NCI-H510A treated with DMSO at 0.1 percent for 48 hours (cell line): ENCODE results near the gene CELF2.

Experiments used
- DNase-seq: peaks from one replicate; lab custom pipeline; 2025; lab: John Stamatoyannopoulos, UW

CELF2 gene

DNA sequence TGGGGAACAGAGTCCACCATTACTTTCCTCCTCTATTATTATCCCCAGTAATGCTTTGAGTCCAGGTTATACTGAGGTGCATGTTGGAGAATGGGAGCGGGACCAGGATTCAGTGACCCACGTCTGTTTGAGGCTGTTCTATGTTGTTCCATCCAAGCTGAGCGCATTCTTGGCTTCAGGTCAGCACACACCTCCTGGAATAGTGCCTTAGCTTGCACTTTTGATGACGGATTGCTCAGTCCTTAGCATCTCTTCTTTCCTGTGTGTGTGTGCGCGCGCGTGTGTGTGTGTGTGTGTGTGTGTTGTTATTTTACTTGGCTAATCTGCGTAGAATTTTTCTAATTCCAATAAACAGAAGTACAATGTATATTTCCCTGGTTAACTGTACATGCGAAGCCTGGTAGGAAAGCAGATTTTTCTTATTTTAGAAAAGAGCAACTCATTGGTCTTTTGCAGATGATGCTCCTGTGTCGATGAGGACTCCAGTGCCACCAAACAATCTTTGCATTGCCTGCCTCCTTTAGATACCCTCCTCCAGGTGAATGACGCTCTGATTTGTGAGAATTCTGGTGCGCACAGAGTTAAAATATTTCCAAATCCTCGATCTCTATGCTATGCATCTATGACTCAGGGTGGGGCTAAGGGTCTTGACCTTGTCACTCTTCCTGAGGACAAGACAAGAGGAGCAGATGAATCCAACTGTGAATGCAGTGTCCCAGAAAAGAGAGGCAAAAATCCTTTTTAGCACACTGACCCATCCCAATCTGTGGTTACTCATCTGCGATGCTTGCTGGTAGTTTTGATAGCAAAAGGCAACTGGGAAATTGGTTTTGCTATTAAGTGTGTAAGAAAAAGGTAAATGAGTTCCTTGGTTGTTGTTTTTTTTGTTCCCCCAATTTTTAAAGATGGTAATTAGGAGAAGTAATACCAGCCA is 13.3 kb upstream of the CELF2 start:
- DNase-seq, result no peak

DNA sequence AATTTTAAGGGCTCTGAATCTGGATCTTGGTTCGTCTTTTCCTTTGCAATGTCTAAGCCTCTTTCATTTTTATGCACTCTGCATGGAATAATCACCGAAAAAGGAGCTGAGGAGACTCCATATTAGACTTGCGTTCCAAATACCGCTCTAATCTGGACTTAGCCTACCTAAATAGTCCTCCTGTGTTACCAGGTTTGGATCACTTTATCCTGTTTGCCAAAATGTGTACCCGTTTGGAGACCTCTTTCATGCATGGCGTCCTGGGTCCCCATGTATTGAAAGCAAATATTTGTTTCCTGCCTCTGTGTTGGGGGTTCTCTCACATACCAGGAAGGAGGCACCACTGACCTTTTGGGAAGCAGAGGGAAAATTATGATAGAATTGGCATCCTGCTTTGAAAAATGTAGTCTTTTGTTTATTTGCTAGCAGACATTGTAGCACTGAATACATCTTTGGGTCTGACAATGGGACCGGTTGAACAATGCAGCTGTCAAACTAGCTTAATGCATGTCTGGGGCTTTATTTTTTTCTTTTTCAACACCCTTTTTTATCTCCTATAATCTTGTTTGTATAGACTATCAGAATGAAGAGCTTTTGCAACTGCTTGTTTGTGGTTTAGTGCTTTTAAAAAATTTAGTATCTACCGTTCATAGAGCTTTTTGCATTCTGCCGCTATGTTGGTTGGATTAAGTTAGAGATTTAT is 11.8 kb upstream of the CELF2 start:
- DNase-seq, result no peak

DNA sequence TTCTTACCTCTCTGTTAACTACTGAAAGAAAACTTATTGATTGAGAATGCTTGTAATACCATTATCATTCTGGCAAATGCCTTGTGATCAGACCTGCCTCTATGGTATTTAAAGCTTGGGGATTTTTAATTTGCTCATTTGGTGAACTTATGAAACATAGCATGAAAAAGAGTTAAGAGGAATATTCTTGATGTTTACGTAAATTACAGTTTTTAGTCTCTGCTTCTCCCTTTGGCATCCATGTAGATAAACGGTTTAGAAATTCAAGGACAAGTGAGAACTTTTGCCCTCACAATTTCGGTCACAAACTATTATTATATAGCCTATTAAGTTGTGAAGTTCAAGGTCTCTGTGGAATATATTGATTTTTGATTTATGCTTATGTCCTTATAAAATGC is 11.2 kb upstream of the CELF2 start:
- DNase-seq, result no peak

DNA sequence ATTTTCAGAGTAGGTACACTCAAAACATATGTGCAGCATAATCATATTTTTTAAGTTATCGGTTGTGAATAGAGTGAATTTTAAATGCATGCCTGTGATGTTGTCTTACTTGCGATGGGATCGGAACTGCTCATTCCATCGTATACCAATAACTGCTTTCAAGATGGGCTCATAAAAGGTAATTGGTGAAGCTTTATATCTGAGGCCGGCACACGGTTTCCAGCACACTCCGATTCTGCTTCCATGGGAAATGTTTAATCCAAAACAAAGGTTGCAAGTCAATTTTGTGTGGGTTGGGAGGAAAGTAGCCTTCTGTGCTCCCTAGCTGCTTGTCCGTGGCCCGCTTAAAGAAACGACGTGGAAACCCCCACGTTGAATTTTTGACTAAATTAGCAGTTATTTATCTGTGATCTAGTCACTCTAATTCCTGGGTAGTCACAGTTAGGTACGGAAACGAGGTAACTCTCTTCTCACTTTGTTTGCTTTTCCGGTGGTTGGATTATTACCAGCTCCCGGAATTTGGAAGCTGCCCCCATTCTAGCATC is 10.1 kb upstream of the CELF2 start:
- no peak for DNase-seq

DNA sequence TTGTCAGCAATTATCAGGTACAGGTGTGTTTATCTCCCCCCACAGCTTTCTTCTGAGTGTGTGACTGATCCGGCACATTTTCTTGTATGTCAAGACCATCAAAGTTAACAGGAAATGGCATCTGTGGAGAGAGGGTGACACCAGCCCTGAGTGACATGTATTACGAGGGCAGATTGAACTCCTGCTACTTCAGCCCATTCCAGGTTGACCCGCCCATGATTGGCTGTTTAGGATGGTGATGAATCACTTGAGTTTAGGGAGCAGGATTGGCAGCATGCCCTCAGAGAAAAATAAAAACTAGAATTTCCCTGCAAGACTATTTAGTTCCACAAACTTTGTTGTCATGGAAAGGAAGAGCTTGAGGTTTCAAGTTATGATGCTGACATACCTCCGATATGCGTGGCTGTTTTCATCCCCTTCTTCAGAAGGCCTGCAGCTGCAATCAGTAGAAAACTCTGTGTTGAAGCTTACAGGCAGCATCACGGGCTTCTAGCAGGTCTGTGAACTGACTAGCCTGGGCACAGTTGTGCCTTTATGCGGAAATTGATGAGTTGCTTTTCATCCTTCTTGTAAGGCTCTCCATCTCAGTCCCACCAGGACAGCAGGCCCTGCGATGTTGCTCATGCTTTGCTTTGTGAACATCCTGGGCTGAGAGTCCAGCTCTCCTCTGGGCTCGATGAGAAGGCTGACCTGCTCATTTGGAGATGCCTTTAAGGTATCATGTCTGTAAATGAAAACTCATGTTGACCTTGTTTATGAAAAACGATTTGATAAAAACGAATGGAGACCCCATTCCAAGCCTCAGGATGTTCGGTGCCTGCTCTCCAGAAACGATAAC is 8.0 kb upstream of the CELF2 start:
- DNase-seq, result no peak

DNA sequence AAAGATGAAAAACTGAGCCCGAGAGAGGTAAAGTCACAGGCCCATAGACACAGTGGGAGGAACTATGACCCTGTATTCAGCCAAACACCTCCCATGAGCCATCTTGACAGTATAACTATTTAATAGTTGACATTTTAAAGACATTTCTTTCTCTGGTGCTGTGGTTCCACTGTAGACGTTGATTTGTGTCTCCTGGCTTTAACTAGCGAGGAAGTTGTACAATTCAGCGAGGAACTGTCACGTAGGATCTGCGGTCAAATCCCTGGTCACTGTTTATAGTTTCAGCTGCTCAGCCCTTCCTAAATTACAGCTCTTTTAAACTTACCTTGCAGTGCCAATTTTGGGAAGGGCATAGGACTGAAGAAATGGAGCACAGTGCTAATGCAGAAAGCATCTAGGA is 7.1 kb upstream of the CELF2 start:
- no peak for DNase-seq

DNA sequence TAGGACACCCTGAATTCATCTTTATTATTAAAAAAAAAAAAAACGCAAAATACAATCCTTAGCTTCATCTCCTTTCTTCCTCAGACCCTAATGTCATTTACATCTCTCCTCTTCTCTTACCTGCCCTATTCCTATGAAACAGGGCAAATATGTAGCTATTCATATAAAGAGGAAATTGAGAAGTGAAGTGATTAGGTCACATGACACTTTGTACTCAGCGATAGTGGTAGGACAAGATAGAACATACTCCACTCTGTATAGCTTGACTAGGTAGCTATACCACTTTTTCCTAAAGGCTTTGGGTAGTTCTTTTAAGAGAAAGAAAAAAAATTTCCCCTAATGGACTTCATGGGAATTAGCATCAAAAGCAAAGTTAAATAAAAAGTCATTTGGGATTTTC is 6.2 kb upstream of the CELF2 start:
- no peak for DNase-seq

DNA sequence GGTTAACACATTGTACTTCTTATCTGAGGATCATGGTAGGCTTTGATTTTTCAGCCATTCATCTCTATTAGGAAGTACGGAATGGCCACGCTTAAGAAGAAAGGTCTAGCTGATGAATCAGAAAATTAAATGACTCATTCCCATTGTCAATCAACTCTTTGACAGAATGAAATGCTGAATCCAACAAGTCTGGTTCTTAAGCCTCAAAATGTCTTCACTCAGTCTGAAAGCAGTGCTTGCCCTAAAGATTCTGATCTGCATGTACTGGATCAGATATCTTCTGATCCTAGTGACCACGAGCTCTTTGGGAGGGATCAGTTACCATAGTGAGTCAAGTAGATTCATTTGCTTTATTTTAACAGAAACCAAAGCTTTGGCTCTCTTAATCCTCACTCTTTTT is 5.7 kb upstream of the CELF2 start:
- DNase-seq, result no peak

DNA sequence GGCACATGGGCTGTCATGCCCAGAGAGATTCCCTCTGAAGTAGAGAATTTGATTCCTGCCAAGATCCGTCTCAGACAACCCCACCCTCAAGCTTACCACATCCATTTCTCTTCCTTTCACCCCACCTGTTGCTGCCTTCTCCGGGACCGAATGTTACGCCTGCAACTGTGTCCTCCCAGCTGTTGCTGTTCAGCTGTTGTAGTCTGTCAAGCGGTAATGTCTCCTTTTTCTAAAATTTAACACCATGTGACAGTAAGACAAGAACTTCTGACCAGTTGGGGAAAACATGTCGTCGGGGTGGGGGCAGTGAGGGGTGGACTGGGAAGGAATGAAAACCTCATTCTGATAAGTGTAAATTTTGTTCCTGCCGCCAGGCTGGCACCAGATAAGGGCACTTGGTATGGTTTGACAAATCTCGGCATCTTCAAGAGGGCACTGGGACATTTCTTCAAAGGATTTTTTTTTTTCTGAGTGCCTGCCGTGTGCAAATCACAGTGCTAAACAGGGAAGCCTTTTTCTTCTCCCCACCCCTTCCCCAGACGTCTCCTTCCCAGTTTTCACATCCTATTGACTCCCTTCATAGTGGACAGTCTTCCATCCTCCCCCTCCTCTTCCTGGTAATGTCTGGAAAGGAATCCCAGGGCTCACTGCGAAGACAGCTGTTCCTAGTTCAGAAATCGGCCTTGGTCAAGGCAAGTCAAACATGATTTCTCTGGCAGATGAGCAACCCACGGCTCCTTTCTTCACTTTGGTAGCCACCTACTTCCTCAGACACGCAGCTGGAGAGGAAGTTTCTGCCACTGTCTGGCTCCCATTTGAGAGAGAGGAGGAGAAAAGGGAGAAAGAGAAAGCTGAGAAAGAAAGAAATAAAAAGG is 5.0 kb upstream of the CELF2 start:
- DNase-seq, result no peak

DNA sequence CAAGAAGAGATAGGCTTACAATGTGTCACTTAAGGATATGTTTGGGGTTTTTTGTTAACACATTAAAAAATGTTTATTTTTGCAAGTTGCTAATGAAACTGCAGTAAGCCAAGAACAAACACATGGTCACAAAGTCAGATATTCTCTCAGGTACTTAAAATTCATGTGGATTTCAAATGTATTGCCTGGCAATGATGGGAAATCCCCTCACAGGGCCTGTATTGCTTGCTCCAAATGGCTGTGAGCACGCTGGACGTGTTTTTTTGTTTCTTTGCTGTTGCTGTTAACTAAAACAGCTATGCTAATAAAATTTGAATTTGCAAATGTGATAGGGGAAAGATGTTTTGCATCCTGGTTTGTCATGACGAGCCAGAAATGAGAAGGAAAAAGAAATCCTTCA is 3.8 kb upstream of the CELF2 start:
- DNase-seq, result no peak

DNA sequence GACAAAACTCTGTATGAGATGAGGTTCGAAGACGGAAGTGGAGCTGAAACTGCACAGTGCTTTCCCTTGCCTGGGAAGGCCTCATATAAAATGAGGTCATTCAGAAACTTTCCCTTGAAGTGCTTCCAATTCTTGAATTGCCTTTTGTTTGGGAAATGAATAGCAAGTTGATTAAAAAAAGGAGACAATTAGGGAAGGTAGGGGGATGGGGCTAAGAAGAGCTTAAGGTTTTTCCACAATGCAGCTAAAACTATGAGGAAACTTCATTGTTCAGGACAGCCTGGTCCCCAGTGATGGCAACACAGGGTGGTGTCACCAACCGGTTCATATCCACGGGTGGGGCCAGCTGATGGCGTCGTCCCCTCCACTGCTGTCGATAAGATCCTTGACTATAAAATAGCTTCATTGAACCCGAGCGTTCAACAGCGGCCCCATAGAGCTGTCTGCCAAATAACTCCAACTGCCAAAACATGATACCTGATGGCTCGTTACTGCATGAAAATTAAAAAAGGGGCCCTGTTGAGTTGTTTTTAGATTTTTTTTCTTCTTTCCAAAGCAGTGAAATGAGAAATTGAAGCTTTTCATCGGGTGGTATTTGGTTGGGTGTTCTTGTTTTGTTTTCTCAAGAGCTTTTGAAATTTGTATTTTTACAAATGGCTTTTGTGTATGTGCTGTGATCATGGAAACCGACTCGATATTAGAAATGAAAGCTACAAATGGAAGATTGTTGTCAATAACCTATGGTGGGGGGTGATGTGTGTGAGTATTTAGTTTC is 2.8 kb upstream of the CELF2 start:
- no peak for DNase-seq

DNA sequence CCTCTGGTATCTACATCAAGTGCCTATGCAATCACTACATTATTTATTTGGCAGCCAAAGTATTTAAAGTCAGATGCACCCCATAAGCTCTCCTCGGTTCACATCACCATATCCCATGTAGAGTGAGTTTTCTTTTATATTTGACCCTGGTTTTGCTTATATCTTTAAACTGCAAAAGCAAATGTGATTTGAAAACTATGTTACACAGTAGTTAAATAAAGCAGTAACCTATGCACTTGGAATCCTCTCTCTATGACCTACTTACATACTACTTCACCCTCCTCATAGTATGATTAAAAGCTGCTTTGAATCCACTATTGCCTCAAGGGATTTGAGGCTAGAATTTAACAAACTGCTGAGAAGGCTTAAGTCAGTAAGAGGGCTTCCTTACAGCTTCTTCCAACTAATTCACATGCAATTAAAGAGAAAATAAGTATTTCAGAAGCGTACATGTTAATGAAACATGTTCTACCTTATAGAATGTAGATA is 2.2 kb upstream of the CELF2 start:
- DNase-seq, result no peak

DNA sequence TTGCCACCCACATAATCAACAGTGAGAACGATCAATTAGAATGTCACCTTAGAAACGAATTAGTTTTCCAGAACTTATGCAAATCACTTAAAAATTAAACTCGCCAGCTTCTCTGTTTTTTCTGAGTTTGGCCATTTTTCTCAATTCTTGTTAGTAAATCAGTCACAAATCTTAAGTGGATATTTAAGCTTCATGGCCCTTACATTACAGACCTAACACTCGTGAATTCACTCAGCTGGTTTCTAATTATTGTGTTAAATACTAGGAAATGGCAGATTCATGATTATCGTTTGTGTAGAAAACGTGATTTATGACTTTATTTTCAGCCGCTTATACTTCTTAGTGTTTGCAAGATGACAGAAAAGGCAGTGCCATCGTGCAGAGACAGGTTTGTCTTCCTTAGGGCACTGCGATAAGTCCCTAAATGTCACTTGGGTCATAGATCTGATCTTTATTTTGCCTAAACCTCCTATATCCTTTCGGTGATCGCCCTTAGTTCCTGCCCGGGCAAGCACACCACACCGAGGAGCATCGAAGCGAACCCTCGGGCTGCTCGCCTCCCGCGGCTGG is 587 bp upstream of the CELF2 start:
- DNase-seq, result no peak

DNA sequence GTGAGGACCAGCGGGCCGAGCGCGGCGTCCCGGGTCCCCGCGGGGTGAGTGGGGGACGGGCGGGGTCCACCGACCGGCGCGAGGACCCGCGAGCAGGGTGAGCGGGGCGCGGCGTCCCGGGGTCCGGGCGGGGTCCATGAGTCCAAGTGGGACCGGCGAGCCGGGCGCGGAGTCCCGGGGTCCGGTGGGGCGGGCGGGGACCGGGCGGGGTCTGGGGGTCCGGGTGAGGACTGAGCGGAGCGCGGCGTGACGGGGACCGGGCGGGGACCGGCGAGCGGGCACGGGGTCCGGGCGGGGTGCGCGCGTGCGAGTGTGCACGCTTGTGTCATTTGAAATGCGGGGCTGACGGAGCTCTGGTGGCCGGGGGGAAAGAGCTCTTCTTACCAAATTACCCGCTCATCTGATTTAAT is 765 bp downstream of the CELF2 start:
- no peak for DNase-seq

DNA sequence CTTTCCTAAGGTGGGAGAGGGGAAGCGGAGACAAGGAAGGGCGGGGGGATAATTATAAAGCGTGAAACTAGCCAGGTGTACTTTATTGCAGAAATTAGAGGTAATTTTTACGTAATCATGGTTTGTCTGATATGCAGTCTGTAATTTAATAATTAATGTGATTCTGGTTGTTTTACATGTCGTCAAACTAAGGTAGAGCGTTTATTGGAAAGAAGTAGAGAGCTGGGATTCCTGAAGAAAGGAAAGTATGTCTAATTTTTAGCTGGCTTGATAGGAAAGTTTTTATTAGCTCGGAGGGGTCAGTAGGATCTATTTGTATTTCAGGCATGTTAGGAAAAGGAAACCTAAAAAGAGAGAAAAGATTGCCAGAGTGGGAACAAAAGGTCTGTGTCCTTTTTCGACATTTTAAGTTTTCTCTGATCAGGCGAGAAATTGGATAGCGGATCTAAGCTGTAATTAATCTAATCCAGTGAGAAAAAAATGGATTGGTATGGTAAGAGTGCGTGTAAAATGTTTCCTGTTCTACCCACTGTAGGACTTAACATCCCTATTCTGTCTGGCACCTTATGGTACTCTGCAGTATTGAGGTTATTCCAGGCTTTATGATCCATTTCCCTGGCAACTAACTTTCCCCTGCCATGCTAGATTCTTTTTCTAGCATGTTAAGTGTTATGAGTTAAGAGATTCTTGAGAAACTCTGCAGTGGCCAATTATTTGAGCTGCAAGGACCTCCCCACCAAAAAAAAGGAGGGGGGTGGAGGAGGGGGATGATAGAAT is 1.4 kb downstream of the CELF2 start:
- no peak for DNase-seq

DNA sequence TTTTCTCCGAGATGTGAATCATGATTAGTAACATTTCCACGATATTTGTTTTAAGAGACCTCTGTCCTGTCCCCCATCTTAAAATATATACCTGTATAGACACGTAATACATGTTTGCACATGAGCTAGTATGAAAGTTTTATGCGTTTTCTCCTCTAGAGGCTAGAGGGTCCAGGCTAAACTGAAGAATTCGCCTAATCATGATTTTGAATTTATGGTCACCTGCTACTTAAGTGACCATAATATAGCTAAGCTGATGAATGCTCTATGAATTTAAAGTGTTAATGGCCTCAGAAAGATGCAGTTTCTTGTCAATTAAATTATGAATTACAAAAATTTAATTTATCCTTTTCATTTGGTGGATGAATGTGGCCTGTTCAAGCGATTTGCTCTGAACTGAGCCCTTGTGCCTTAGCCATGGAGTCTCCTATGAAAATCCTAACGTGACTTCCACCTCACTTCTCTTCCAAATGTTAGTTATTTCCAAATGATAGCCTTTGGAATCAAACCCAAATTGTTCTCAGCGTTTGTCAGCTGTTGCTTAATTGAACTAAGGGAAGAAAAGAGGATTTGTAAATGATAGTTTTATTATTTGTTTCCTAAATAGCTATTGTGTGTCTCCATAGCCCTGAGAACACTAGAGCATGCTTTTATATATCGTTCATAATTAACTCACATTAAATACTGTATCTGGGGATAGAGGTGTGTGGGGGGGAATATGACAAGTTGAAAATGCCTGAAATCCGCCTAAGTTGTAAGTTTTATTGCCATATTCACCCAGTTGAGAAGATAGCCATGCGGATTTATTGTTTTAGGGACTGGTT is 2.3 kb downstream of the CELF2 start:
- no peak for DNase-seq

DNA sequence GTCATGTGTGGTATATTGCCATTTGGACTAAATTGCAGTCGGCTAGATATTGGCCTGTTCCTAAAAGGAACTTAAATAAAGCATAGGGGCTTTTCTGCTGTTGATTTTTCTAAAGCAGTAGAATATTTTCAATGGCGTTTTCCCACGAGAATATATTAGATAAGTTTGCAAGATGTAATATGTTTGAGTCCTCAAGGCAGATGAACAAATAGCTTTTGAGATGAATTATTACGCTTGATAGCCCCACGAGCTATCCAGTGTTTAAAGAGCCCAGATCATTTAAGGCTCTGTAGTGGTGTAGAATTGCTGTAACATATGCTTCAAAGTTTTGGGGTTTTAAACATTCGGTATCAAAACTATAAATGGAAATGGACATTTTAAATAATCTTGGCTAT is 2.9 kb downstream of the CELF2 start:
- DNase-seq, result no peak

DNA sequence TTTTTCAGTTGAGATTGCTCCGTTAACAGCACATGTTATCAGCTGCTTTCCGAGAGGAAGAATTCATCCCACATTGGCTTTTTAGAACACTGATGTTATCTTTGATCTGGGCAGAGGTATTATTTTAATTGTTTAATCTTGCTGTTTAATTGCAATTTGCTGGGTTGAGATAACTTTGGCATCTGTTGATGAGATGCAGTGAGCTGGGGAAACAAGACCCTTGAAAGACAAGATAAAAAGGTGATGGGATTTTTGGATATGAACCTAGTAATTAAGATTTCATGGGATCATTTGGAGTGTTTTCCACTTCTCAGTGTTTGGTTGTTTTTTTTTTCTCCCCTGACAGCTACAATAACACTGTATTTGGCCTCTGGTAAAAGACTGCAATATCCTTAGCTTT is 4.5 kb downstream of the CELF2 start:
- no peak for DNase-seq
